ENCODE results near the gene MAP3K9.

The MAP3K9 gene

GRCh38 chr14:70711451-70711850 lies 97.9 kb downstream of the MAP3K9 start:
- H3K27ac ChIP-seq (ENCODE audit: low read depth, low read length) = no peak overlapping the region
- no peak overlapping the region for H2BK120ac ChIP-seq (ENCODE audit: insufficient read depth, low read length, poor library complexity)
- no peak for DNase-seq
- H3K36me3 ChIP-seq (ENCODE audit: control insufficient read depth in 1 of 2, insufficient read depth in 2 of 2, low read length in 2 of 2) = no peaks in the 10 kb centered on the region
- H2AFZ ChIP-seq (ENCODE audit: insufficient read depth, low read length, poor library complexity) = no peak overlapping the region
- H3K9ac ChIP-seq (ENCODE audit: low read length) = no peak overlapping the region
- no peak overlapping the region for H4K91ac ChIP-seq (ENCODE audit: low read depth, low read length)
- no peak overlapping the region for H3K18ac ChIP-seq (ENCODE audit: low read length)
- no peak overlapping the region for H3K4me3 ChIP-seq (ENCODE audit: low read depth, low read length)
- H3K79me2 ChIP-seq (ENCODE audit: control insufficient read depth, insufficient read depth, low read length, poor library complexity) = no peaks in the 10 kb centered on the region
- peaks cover 7 to 18% of the 10 kb centered on the region in 2 experiments for H3K4me1 ChIP-seq (ENCODE audit: control insufficient read depth in 1 of 2, insufficient read depth in 2 of 2, low read length in 2 of 2)
- H3K4me2 ChIP-seq (ENCODE audit: low read length) = no peak overlapping the region
- H2BK12ac ChIP-seq (ENCODE audit: low read length) = no peak overlapping the region
- no CpG with 5 or more reads among the region's 1 CpG for WGBS (ENCODE audit: extremely low coverage, insufficient coverage, insufficient read length)
- no peaks in the 10 kb centered on the region for H3K9me3 ChIP-seq (ENCODE audit: insufficient read depth, low read depth, low read length)
- no peak overlapping the region for H3K14ac ChIP-seq (ENCODE audit: low read length)
- H3K79me1 ChIP-seq (ENCODE audit: low read length) = no peaks in the 10 kb centered on the region
- no peak overlapping the region for H2AK5ac ChIP-seq (ENCODE audit: low read length)
- H3K27me3 ChIP-seq (ENCODE audit: insufficient read depth, low read length) = no peaks in the 10 kb centered on the region
- H4K12ac ChIP-seq (ENCODE audit: low read depth, low read length) = no peak overlapping the region
- no peak overlapping the region for H2BK5ac ChIP-seq (ENCODE audit: low read depth, low read length, poor library complexity)
- H4K8ac ChIP-seq (ENCODE audit: low read depth, low read length) = no peak overlapping the region
- H3K4ac ChIP-seq (ENCODE audit: low read depth, low read length) = no peak overlapping the region
- H3K23ac ChIP-seq (ENCODE audit: low read length) = no peak overlapping the region

- H3K79me1 ChIP-seq (ENCODE audit: low read length) = no peaks in the 10 kb centered on the region
- peak overlapping the region; percentile 25 for H4K8ac ChIP-seq (ENCODE audit: low read depth, low read length)
- no peak overlapping the region for H2BK5ac ChIP-seq (ENCODE audit: low read depth, low read length, poor library complexity)
- no peaks in the 10 kb centered on the region for H3K79me2 ChIP-seq (ENCODE audit: control insufficient read depth, insufficient read depth, low read length, poor library complexity)
- H2AFZ ChIP-seq (ENCODE audit: insufficient read depth, low read length, poor library complexity) = no peak overlapping the region
- no peak overlapping the region for H3K23ac ChIP-seq (ENCODE audit: low read length)
- no CpG with 5 or more reads among the region's 8 CpGs for WGBS (ENCODE audit: extremely low coverage, insufficient coverage, insufficient read length)
- peaks cover 7 to 18% of the 10 kb centered on the region in 2 experiments for H3K4me1 ChIP-seq (ENCODE audit: control insufficient read depth in 1 of 2, insufficient read depth in 2 of 2, low read length in 2 of 2)
- no peaks in the 10 kb centered on the region for H3K27me3 ChIP-seq (ENCODE audit: insufficient read depth, low read length)
- no peak overlapping the region for H3K9ac ChIP-seq (ENCODE audit: low read length)
- no peak overlapping the region for H3K4me3 ChIP-seq (ENCODE audit: low read depth, low read length)
- peak in 1 of 2 donors; percentile 24 for DNase-seq
- no peak overlapping the region for H2AK5ac ChIP-seq (ENCODE audit: low read length)
- no peak overlapping the region for H3K4me2 ChIP-seq (ENCODE audit: low read length)
- no peak overlapping the region for H4K12ac ChIP-seq (ENCODE audit: low read depth, low read length)
- no peak overlapping the region for H3K4ac ChIP-seq (ENCODE audit: low read depth, low read length)
- H3K36me3 ChIP-seq (ENCODE audit: control insufficient read depth in 1 of 2, insufficient read depth in 2 of 2, low read length in 2 of 2) = no peaks in the 10 kb centered on the region
- H3K27ac ChIP-seq (ENCODE audit: low read depth, low read length) = no peak overlapping the region
- H2BK12ac ChIP-seq (ENCODE audit: low read length) = no peak overlapping the region
- no peak overlapping the region for H3K14ac ChIP-seq (ENCODE audit: low read length)
- H2BK120ac ChIP-seq (ENCODE audit: insufficient read depth, low read length, poor library complexity) = no peak overlapping the region
- no peak overlapping the region for H4K91ac ChIP-seq (ENCODE audit: low read depth, low read length)
- H3K18ac ChIP-seq (ENCODE audit: low read length) = no peak overlapping the region
- no peaks in the 10 kb centered on the region for H3K9me3 ChIP-seq (ENCODE audit: insufficient read depth, low read depth, low read length)
These were observed 99.5 kb downstream of the MAP3K9 start for GRCh38 chr14:70709726-70710382.

- no peak overlapping the region for H2BK120ac ChIP-seq (ENCODE audit: insufficient read depth, low read length, poor library complexity)
- WGBS (ENCODE audit: extremely low coverage, insufficient coverage, insufficient read length) = no CpG with 5 or more reads among the region's 15 CpGs
- no peak overlapping the region for H2AK5ac ChIP-seq (ENCODE audit: low read length)
- H3K79me2 ChIP-seq (ENCODE audit: control insufficient read depth, insufficient read depth, low read length, poor library complexity) = no peaks in the 10 kb centered on the region
- H2BK5ac ChIP-seq (ENCODE audit: low read depth, low read length, poor library complexity) = no peak overlapping the region
- H3K23ac ChIP-seq (ENCODE audit: low read length) = no peak overlapping the region
- no peak overlapping the region for H3K9ac ChIP-seq (ENCODE audit: low read length)
- H4K8ac ChIP-seq (ENCODE audit: low read depth, low read length) = no peak overlapping the region
- H3K79me1 ChIP-seq (ENCODE audit: low read length) = no peaks in the 10 kb centered on the region
- no peak overlapping the region for H4K12ac ChIP-seq (ENCODE audit: low read depth, low read length)
- peak; percentile 62 to 87 for DNase-seq
- H3K18ac ChIP-seq (ENCODE audit: low read length) = no peak overlapping the region
- no peak overlapping the region for H3K4me3 ChIP-seq (ENCODE audit: low read depth, low read length)
- H3K4ac ChIP-seq (ENCODE audit: low read depth, low read length) = no peak overlapping the region
- no peaks in the 10 kb centered on the region for H3K36me3 ChIP-seq (ENCODE audit: control insufficient read depth in 1 of 2, insufficient read depth in 2 of 2, low read length in 2 of 2)
- no peak overlapping the region for H2AFZ ChIP-seq (ENCODE audit: insufficient read depth, low read length, poor library complexity)
- no peaks in the 10 kb centered on the region for H3K9me3 ChIP-seq (ENCODE audit: insufficient read depth, low read depth, low read length)
- H3K4me1 ChIP-seq (ENCODE audit: control insufficient read depth in 1 of 2, insufficient read depth in 2 of 2, low read length in 2 of 2) = peaks cover 7 to 18% of the 10 kb centered on the region in 2 experiments
- H2BK12ac ChIP-seq (ENCODE audit: low read length) = no peak overlapping the region
- H3K14ac ChIP-seq (ENCODE audit: low read length) = no peak overlapping the region
- H3K4me2 ChIP-seq (ENCODE audit: low read length) = no peak overlapping the region
- H3K27ac ChIP-seq (ENCODE audit: low read depth, low read length) = no peak overlapping the region
- H4K91ac ChIP-seq (ENCODE audit: low read depth, low read length) = no peak overlapping the region
- H3K27me3 ChIP-seq (ENCODE audit: insufficient read depth, low read length) = no peaks in the 10 kb centered on the region
These were observed 100.4 kb downstream of the MAP3K9 start for GRCh38 chr14:70708717-70709570.

GRCh38 chr14:70707138-70708038 lies 101.9 kb downstream of the MAP3K9 start:
- H3K79me1 ChIP-seq (ENCODE audit: low read length) = no peaks in the 10 kb centered on the region
- H2AK5ac ChIP-seq (ENCODE audit: low read length) = no peak overlapping the region
- peaks cover 7 to 18% of the 10 kb centered on the region in 2 experiments for H3K4me1 ChIP-seq (ENCODE audit: control insufficient read depth in 1 of 2, insufficient read depth in 2 of 2, low read length in 2 of 2)
- no peak overlapping the region for H2BK5ac ChIP-seq (ENCODE audit: low read depth, low read length, poor library complexity)
- H3K79me2 ChIP-seq (ENCODE audit: control insufficient read depth, insufficient read depth, low read length, poor library complexity) = no peaks in the 10 kb centered on the region
- no peak overlapping the region for H3K18ac ChIP-seq (ENCODE audit: low read length)
- H3K4me2 ChIP-seq (ENCODE audit: low read length) = no peak overlapping the region
- no peak overlapping the region for H4K8ac ChIP-seq (ENCODE audit: low read depth, low read length)
- no peak overlapping the region for H3K4me3 ChIP-seq (ENCODE audit: low read depth, low read length)
- no peaks in the 10 kb centered on the region for H3K27me3 ChIP-seq (ENCODE audit: insufficient read depth, low read length)
- no peak overlapping the region for H2BK120ac ChIP-seq (ENCODE audit: insufficient read depth, low read length, poor library complexity)
- H3K14ac ChIP-seq (ENCODE audit: low read length) = no peak overlapping the region
- H3K27ac ChIP-seq (ENCODE audit: low read depth, low read length) = no peak overlapping the region
- H2AFZ ChIP-seq (ENCODE audit: insufficient read depth, low read length, poor library complexity) = no peak overlapping the region
- H2BK12ac ChIP-seq (ENCODE audit: low read length) = no peak overlapping the region
- H3K9ac ChIP-seq (ENCODE audit: low read length) = no peak overlapping the region
- no peaks in the 10 kb centered on the region for H3K36me3 ChIP-seq (ENCODE audit: control insufficient read depth in 1 of 2, insufficient read depth in 2 of 2, low read length in 2 of 2)
- H3K9me3 ChIP-seq (ENCODE audit: insufficient read depth, low read depth, low read length) = no peaks in the 10 kb centered on the region
- no CpG with 5 or more reads among the region's 6 CpGs for WGBS (ENCODE audit: extremely low coverage, insufficient coverage, insufficient read length)
- no peak overlapping the region for H3K4ac ChIP-seq (ENCODE audit: low read depth, low read length)
- no peak overlapping the region for H4K12ac ChIP-seq (ENCODE audit: low read depth, low read length)
- no peak overlapping the region for H4K91ac ChIP-seq (ENCODE audit: low read depth, low read length)
- no peak for DNase-seq
- H3K23ac ChIP-seq (ENCODE audit: low read length) = no peak overlapping the region
